GM18519 (cell line): Measurements from ENCODE around the gene TCFL5.

Experiments
- ATAC-seq: cut with Tn5 transposase; IDR thresholded peaks from one replicate; pipeline ENCODE4 v1.9.1; 2021; ENCODE audit warnings: mild to moderate bottlenecking, moderate library complexity; ENCODE audit not compliant: unreplicated experiment, low FRiP score

TCFL5 gene

GRCh38 chr20:62861726-62862336 is at the start of gene TCFL5:
TCFL5 (minus strand) TSS chr20:62861822; CDS start chr20:62861670, 152 bp downstream.
- ATAC-seq: no peak

DNA sequence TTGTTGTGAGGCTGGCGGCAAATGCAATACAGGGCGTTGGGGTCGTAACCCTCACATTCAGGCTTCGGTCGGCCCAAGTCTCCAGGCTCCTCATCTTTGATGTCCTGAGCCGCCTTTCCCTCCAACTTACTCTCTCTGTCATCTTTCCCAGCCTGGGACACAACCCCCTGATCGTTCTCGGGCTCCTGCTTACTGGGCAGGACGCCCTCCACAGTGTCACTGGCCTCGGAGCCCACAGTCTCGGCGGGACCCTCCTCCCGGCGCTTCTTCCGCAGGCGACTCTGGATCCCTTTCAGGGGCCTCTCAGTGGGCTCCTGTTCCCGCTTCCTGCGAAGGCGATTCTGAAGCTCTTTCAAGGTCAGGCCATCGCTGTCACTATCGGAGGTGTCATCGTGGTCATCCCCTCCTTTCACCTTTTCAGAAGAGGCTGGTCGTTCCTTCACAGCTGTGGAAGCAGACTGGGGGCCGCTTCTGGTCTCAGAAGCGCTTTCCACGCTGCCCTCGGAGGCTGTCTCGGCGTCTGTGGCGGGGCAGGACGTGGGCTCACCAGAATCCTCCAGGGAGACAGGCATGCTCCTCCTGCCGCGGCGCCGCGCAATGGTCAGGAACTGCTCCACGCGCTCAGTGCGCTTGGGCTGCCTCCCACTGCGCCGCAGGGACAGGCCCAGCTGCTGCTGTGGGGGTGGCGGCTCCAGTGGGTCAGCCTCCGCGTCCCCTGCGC is 49.3 kb upstream of the TCFL5 start:
- no peak for ATAC-seq

DNA sequence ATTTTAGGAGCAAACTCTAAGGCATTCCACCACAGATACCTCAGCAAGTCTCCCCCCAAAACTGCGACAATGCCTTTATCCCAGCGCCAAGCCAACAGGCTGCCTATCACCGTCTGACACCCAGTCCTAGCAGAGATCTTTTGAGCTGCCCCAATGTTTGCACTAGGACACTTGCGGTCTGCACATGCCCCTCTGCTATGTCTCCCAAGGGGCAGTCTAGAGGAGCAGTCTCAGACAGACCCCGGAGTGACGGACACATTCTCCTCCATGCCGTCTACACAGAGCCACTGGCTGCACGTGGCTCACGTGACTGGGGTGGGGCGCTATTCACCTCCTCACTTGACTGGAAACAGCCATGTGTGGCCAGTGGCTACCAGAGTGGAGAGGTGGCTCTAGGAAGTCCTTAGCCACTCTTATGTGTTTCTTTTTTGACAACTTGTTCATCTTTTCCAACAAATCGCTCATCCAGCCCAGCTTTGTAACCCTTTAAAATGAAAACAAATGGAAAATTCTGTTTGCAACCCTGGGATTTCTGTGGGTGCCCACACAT is 48.7 kb upstream of the TCFL5 start:
- no peak for ATAC-seq

- no peak for ATAC-seq
Observed at GRCh38 chr20:62908971-62909791, 47.6 kb upstream of the TCFL5 start.

- ATAC-seq: no peak
Observed at GRCh38 chr20:62907384-62908317, 46.0 kb upstream of the TCFL5 start.

- no peak for ATAC-seq
Observed at GRCh38 chr20:62906647-62907375, 45.2 kb upstream of the TCFL5 start.

DNA sequence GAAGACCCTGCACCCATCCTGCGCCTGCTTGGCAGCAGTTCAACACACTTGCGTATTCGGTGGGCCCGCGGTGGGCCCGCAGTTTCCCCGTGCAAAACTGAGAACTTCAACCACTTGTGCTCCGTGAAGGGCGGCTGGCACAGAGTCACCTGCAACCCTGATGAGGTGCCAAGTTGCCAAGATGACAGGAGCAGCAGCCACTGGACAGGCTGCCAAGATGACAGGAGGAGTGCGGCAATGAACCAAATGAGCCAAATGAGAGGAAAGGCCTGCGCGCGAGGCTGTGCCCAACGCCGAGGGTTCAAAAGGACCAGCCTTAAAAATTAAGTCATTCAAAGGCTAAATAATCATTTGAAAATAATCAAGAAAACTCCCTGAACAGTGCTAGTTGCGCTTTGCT is 44.6 kb upstream of the TCFL5 start:
- no peak for ATAC-seq

DNA sequence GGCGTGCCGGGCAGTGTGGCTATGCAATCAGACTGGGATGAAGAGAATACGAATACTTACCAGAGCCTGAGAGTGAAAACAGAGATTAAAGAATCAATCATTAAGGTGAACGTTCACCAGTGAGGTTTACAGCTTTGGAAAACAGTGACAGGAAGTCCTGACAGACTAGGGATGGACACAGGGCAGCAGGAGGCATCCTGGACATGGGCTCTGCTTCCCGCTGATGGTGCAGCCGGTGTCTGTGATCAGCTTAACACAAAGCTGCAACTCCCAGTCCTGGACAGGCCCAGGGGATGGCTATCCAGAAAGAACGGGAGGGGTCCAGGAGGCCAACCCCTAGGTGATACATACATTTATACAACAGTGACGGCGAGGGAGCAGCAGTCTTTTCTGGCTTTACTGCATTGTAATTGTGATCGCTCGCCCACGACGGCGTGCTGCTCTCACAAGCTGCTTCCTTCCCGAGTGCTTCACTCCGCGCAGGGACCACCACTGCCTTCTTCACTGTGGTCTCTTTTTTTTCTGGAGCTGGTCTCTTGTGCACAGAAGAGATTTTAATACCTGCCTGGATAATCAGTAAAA is 44.0 kb upstream of the TCFL5 start:
- ATAC-seq: no peak

- no peak for ATAC-seq
Observed at GRCh38 chr20:62902926-62903615, 41.4 kb upstream of the TCFL5 start.

- no peak for ATAC-seq
Observed at GRCh38 chr20:62901891-62902290, 40.3 kb upstream of the TCFL5 start.

DNA sequence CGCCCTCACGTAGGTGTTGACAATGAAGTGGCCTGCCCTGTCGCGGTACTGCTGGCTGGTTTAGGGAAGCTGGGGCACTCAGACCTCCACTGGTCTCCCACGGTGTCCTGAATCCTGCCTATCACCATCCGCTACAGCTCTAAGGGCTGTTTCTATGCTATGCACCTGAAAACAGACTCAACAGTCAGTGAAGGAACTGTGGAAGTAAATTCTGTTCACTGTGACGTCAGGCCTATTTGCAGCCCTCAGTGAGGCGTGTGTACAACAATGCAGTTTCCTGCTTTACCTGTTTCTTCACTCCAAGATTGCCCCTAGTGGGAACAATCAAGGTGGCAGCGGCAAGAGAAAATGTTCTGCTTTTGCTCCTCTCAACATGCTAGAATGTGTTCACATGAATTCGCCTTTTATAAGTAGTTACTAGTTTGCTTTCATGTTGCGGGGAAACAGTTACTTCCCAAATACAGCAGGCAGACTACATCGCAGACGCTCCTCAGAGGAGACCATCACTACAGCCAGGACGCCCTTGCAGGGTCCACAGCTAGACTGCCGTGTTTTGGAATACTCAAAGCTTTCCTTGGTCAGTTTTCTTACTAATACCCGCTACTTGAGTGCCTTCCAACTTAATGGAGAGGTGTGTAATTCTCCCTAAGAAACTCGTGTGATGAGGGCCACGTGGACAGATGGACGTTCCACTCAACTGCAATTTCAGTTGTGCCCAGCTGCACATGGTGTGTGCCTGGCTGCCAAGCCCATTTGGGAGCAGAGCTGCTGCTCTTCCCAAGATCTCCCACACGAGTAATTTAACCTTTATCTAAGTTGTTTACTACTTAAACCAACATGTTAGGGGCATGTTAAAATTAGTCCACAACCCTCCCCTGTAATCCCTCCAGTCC is 39.3 kb upstream of the TCFL5 start:
- ATAC-seq: no peak

DNA sequence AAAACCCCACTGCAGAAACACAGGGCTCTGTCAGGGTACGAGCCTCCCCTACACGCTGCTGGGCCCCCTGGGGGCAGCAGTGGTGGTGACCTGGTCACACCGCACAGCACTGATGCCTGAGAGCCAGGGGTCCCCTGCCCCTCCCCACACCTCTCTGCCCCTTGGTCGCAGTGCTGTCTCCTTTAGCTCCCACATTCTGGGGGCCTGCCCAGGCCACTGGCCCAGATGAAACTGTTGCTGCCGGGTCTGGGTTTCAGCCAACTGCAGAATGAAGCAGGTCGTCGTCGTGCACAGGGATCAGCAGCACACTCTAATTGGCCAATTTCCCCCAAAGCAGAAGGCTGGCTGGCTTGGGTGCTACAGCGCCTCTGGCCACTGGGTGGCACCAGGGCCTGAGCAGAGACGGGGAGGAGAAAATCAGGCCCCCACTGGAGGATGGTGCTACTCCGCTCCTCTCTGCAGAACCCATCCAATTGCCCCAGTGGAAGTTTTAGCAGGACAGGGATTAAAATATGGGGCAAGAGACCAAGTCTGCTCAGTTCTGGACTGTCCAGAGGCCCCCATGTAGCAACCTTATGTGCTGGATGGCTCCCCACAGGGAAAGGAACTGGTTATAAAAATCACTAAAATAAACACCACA is 38.5 kb upstream of the TCFL5 start:
- ATAC-seq: no peak

DNA sequence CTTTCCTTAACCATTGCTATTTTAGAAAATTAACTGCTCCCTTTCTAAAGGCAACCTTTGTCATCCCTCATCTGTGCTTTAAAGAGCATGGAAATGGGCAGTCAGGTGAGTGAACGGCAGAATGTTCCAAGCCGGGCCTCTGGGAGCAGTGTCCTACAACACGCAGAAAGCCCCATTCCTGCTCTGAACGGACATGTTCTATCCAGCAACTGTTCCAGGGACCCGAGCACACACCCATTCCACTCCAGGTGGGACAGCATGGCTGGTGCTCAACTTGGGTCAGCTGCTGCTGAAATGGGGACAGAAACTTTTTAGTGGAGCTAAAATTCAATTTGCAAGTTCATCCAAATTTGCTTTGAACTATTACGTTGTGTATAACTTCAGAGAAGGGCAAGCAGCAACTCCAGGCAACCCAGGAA is 38.0 kb upstream of the TCFL5 start:
- ATAC-seq: no peak

GRCh38 chr20:62898970-62899632 is 37.5 kb upstream of the TCFL5 start:
- ATAC-seq: no peak

GRCh38 chr20:62898093-62898964 is 36.7 kb upstream of the TCFL5 start:
- no peak for ATAC-seq

DNA sequence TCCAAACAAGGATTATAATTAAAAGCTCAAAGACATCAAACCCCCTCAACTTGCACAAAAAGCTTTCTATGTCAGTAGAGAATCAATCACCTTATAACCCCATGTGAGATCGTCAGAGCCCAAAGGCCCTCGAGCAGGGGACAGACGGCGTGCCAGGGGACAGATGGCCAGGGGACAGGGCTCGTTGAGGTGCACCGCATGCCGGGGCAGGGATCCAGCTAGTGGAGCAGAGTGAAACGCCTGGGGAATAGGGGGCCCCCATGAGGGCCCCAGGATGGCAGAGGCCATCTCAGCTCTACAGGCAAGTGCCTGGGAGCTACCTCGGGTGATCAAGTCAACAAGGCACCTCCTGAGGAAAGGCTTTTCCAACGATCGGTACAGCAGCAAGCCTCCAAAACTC is 36.0 kb upstream of the TCFL5 start:
- no peak for ATAC-seq
